Right renal cortex interstitium (tissue), 3 donors: ENCODE data around the gene MRPL58. TPM values are rescaled to one million over a fixed set of nuclear protein-coding genes. Genes with fewer than 3 reads are reported as not detected.
"Not testable (repeated sequence)": the region's sequence is repeated elsewhere in the genome, so short reads cannot be mapped to it uniquely, and the experiment has no call there.

Experiments used
- DNase-seq, 3 donors: peaks; one replicate each; pipeline ENCODE4 v3.0.0-alpha.2; 2013; ENCODE audit warnings: low read depth in 3 of 3, low spot score in 2 of 3
- polyA plus RNA-seq, 3 donors: library from polyadenylated mRNA; unstranded; fragments of 120-200 nt; gene quantifications; one replicate each; pipeline ENCODE4 v1.2.1, GENCODE V29; 2013; ENCODE audit not compliant: insufficient read length in 3 of 3

MRPL58 gene
- 10 to 100 TPM; 24.1 to 28.1 (median 27.5) TPM for polyA plus RNA-seq

- no peak for DNase-seq
These were observed at the start of gene MRPL58 for GRCh38 chr17:75012346-75013091. Gene MRPL58 (plus strand): TSS chr17:75012670. CDS start chr17:75012687, 17 bp downstream.

- DNase-seq: no peak
These were observed 48.8 kb upstream of the MRPL58 start for GRCh38 chr17:74963656-74964055.

- DNase-seq: no peak
These were observed 48.2 kb upstream of the MRPL58 start for GRCh38 chr17:74964246-74964761.

GRCh38 chr17:74964988-74965622, 47.4 kb upstream of the MRPL58 start:
- DNase-seq: no peak

- no peak for DNase-seq
These were observed 44.1 kb upstream of the MRPL58 start for GRCh38 chr17:74968361-74968780.

- not testable (repeated sequence) for DNase-seq
These were observed 43.0 kb upstream of the MRPL58 start for GRCh38 chr17:74969501-74969900.

- no peak for DNase-seq
These were observed 42.1 kb upstream of the MRPL58 start for GRCh38 chr17:74970395-74970794.

- DNase-seq: no peak
These were observed 41.2 kb upstream of the MRPL58 start for GRCh38 chr17:74971069-74971841.

- no peak for DNase-seq
These were observed 40.7 kb upstream of the MRPL58 start for GRCh38 chr17:74971842-74972106.

- DNase-seq: no peak
These were observed 40.1 kb upstream of the MRPL58 start, which contains the start of gene HID1 for GRCh38 chr17:74972107-74972972. Gene HID1 (minus strand): TSS chr17:74972759. CDS start chr17:74972656, 103 bp downstream.

GRCh38 chr17:74972973-74973328, 39.5 kb upstream of the MRPL58 start:
- DNase-seq: no peak

- no peak for DNase-seq
These were observed 36.5 kb upstream of the MRPL58 start for GRCh38 chr17:74975943-74976342.

GRCh38 chr17:74977802-74978201, 34.7 kb upstream of the MRPL58 start:
- no peak for DNase-seq

- DNase-seq: no peak
These were observed 34.2 kb upstream of the MRPL58 start for GRCh38 chr17:74978240-74978639.

GRCh38 chr17:74979408-74980146, 32.9 kb upstream of the MRPL58 start:
- no peak for DNase-seq

- DNase-seq: no peak
These were observed 31.0 kb upstream of the MRPL58 start for GRCh38 chr17:74981318-74981978.

GRCh38 chr17:74981979-74982662, 30.3 kb upstream of the MRPL58 start:
- no peak for DNase-seq

GRCh38 chr17:74982663-74983313, 29.7 kb upstream of the MRPL58 start:
- DNase-seq: not testable (repeated sequence)
